Stimulated activated CD4-positive, alpha-beta T cell treated with anti-CD3 and anti-CD28 coated beads, Interleukin-12 subunit alpha, Interleukin-12 subunit beta, amount 100 ng/mL, for 48 hours (primary cell): Measurements from ENCODE around the gene TMEM120A.

ENCODE experiments used
- DNase-seq, 3 donors: peaks; one replicate each; pipeline ENCODE4 v3.0.0-alpha.2; 2020; ENCODE audit warnings: low read depth in 2 of 3, low spot score in 1 of 3

TMEM120A gene

GRCh38 chr7:75995996-75996395 lies 1.6 kb upstream of the TMEM120A start:
- no peak for DNase-seq

GRCh38 chr7:75995052-75995471 lies 667 bp upstream of the TMEM120A start:
- DNase-seq: no peak

GRCh38 chr7:75993689-75994387 lies 557 bp downstream of the TMEM120A start:
- DNase-seq: no peak

GRCh38 chr7:75992083-75992755 lies 2.2 kb downstream of the TMEM120A start:
- DNase-seq: no peak

GRCh38 chr7:75991531-75992082 lies 2.8 kb downstream of the TMEM120A start:
- DNase-seq: no peak

- no peak for DNase-seq
Measured at GRCh38 chr7:75989500-75990388, 4.7 kb downstream of the TMEM120A start.

- DNase-seq: no peak
Measured at GRCh38 chr7:75988568-75989499, 5.6 kb downstream of the TMEM120A start.

GRCh38 chr7:75987805-75988567 lies 6.4 kb downstream of the TMEM120A start:
- no peak for DNase-seq

- no peak for DNase-seq
Measured at GRCh38 chr7:75987026-75987804, 7.2 kb downstream of the TMEM120A start.

GRCh38 chr7:75986147-75986781 lies 8.1 kb downstream of the TMEM120A start:
- DNase-seq: no peak

GRCh38 chr7:75985518-75986146 lies 8.8 kb downstream of the TMEM120A start:
- DNase-seq: no peak

- DNase-seq: no peak
Measured at GRCh38 chr7:75985009-75985517, 9.3 kb downstream of the TMEM120A start.

- no peak for DNase-seq
Measured at GRCh38 chr7:75984130-75985008, 10.0 kb downstream of the TMEM120A start.

- DNase-seq: no peak
Measured at GRCh38 chr7:75983471-75984129, 10.8 kb downstream of the TMEM120A start.

- no peak for DNase-seq
Measured at GRCh38 chr7:75982306-75983064, 11.9 kb downstream of the TMEM120A start.
